Measurements from ENCODE around the gene FGF16.

FGF16 gene

GRCh38 chrX:77431227-77431626 lies 16.0 kb upstream of the FGF16 start:
- H2BK5ac ChIP-seq (ENCODE audit: low read length): no peak overlapping the region
- no peaks in the 10 kb centered on the region for H3K36me3 ChIP-seq (ENCODE audit: control insufficient read depth, insufficient read depth, low read length)
- no peak overlapping the region for H2BK120ac ChIP-seq (ENCODE audit: low read depth, low read length)
- H3K4me2 ChIP-seq (ENCODE audit: low read length): no peak overlapping the region
- DNase-seq: peak; percentile 26
- no peak overlapping the region for H2BK15ac ChIP-seq (replicated peaks; ENCODE audit: low read depth)
- H3K27me3 ChIP-seq (ENCODE audit: insufficient read depth, low read length, poor library complexity): no peaks in the 10 kb centered on the region
- H3K9ac ChIP-seq (ENCODE audit: low read length): no peak overlapping the region
- no peak overlapping the region for H3K18ac ChIP-seq (ENCODE audit: low read length)
- H3K23ac ChIP-seq (ENCODE audit: low read length): no peak overlapping the region
- H3K27ac ChIP-seq (ENCODE audit: low read depth, low read length): no peak overlapping the region
- no peak overlapping the region for H2AK5ac ChIP-seq (ENCODE audit: low read length)
- no peaks in the 10 kb centered on the region for H3K4me1 ChIP-seq (ENCODE audit: control insufficient read depth, low read depth, low read length)
- H3K4ac ChIP-seq (ENCODE audit: low read depth, low read length): no peak overlapping the region
- no peak overlapping the region for H3K4me3 ChIP-seq (ENCODE audit: low read length)
- no CpG with 5 or more reads among the region's 5 CpGs for WGBS (ENCODE audit: extremely low coverage, insufficient coverage, low lambda C conversion rate)
- H3K56ac ChIP-seq (ENCODE audit: low read length): no peak overlapping the region
- H4K5ac ChIP-seq (ENCODE audit: low read length): no peak overlapping the region
- H3K79me2 ChIP-seq (ENCODE audit: control insufficient read depth, insufficient read depth, low read length): no peaks in the 10 kb centered on the region
- no peak overlapping the region for H4K8ac ChIP-seq (ENCODE audit: low read depth, low read length)
- H3K79me1 ChIP-seq (ENCODE audit: low read length): no peaks in the 10 kb centered on the region

DNA sequence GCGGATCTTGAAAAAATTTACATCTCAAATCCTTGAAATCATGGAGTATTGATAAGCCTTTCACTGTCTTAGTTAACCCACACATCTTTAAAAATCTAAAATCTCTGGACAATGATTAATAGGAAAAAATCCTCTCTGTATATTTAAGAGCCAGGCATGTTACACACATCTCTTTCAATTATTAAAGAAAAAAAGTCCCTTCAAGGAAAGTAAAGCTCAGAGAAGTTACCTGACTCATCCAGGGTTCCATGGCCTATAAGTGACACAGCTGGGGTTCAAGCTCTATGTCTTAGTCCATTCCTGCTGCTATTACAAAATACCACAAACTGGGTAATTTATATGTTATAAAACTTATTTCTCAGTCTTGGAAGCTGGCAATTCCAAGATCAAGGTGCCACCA lies 14.2 kb upstream of the FGF16 start:
- no peak overlapping the region for H3K56ac ChIP-seq (ENCODE audit: low read length)

GRCh38 chrX:77434962-77435361 lies 12.2 kb upstream of the FGF16 start:
- Histone ChIP-seq H3K79me2 (ENCODE audit: control insufficient read depth, insufficient read depth, low read length) (no peaks in the 10 kb centered on the region), H4K5ac (ENCODE audit: low read length) (no peak overlapping the region), H2BK5ac (ENCODE audit: low read length) (no peak overlapping the region), H3K4me3 (ENCODE audit: low read length) (no peak overlapping the region), H3K79me1 (ENCODE audit: low read length) (no peaks in the 10 kb centered on the region), H3K23ac (ENCODE audit: low read length) (no peak overlapping the region), H4K8ac (ENCODE audit: low read depth, low read length) (no peak overlapping the region), H2AK5ac (ENCODE audit: low read length) (no peak overlapping the region), H3K27me3 (ENCODE audit: insufficient read depth, low read length, poor library complexity) (no peaks in the 10 kb centered on the region), H3K9ac (ENCODE audit: low read length) (no peak overlapping the region), H2BK120ac (ENCODE audit: low read depth, low read length) (no peak overlapping the region), H3K27ac (ENCODE audit: low read depth, low read length) (no peak overlapping the region), H3K36me3 (ENCODE audit: control insufficient read depth, insufficient read depth, low read length) (no peaks in the 10 kb centered on the region), H2BK15ac (replicated peaks; ENCODE audit: low read depth) (no peak overlapping the region), H3K18ac (ENCODE audit: low read length) (no peak overlapping the region), H3K56ac (ENCODE audit: low read length) (no peak overlapping the region), H3K4me2 (ENCODE audit: low read length) (no peak overlapping the region), H3K4me1 (ENCODE audit: control insufficient read depth, low read depth, low read length) (no peaks in the 10 kb centered on the region), H3K4ac (ENCODE audit: low read depth, low read length) (no peak overlapping the region)
- no peak for DNase-seq
- no CpG with 5 or more reads among the region's 3 CpGs for WGBS (ENCODE audit: extremely low coverage, insufficient coverage, low lambda C conversion rate)

More for the DNA sequence above, 14.2 kb upstream of the FGF16 start:
- Histone ChIP-seq H3K23ac (ENCODE audit: low read length) (no peak overlapping the region), H4K5ac (ENCODE audit: low read length) (no peak overlapping the region), H3K9ac (ENCODE audit: low read length) (no peak overlapping the region), H3K27ac (ENCODE audit: low read depth, low read length) (no peak overlapping the region), H2BK120ac (ENCODE audit: low read depth, low read length) (no peak overlapping the region), H3K79me1 (ENCODE audit: low read length) (no peaks in the 10 kb centered on the region), H3K27me3 (ENCODE audit: insufficient read depth, low read length, poor library complexity) (no peaks in the 10 kb centered on the region), H2BK15ac (replicated peaks; ENCODE audit: low read depth) (no peak overlapping the region), H3K4me3 (ENCODE audit: low read length) (no peak overlapping the region), H2BK5ac (ENCODE audit: low read length) (no peak overlapping the region), H3K36me3 (ENCODE audit: control insufficient read depth, insufficient read depth, low read length) (no peaks in the 10 kb centered on the region), H3K4me1 (ENCODE audit: control insufficient read depth, low read depth, low read length) (no peaks in the 10 kb centered on the region), H2AK5ac (ENCODE audit: low read length) (no peak overlapping the region), H3K4me2 (ENCODE audit: low read length) (no peak overlapping the region), H3K4ac (ENCODE audit: low read depth, low read length) (no peak overlapping the region), H3K18ac (ENCODE audit: low read length) (no peak overlapping the region), H4K8ac (ENCODE audit: low read depth, low read length) (no peak overlapping the region), H3K79me2 (ENCODE audit: control insufficient read depth, insufficient read depth, low read length) (no peaks in the 10 kb centered on the region)
- no peak for DNase-seq
- no CpG with 5 or more reads among the region's 1 CpG for WGBS (ENCODE audit: extremely low coverage, insufficient coverage, low lambda C conversion rate)

GRCh38 chrX:77436271-77436670 lies 10.9 kb upstream of the FGF16 start:
- no peaks in the 10 kb centered on the region for H3K79me1 ChIP-seq (ENCODE audit: low read length)
- H2BK15ac ChIP-seq (replicated peaks; ENCODE audit: low read depth): no peak overlapping the region
- no peak for DNase-seq
- H3K4me2 ChIP-seq (ENCODE audit: low read length): no peak overlapping the region
- no peaks in the 10 kb centered on the region for H3K4me1 ChIP-seq (ENCODE audit: control insufficient read depth, low read depth, low read length)
- H3K4me3 ChIP-seq (ENCODE audit: low read length): no peak overlapping the region
- no peak overlapping the region for H2AK5ac ChIP-seq (ENCODE audit: low read length)
- H3K79me2 ChIP-seq (ENCODE audit: control insufficient read depth, insufficient read depth, low read length): no peaks in the 10 kb centered on the region
- no peak overlapping the region for H4K8ac ChIP-seq (ENCODE audit: low read depth, low read length)
- no peak overlapping the region for H3K18ac ChIP-seq (ENCODE audit: low read length)
- H3K9ac ChIP-seq (ENCODE audit: low read length): no peak overlapping the region
- H3K23ac ChIP-seq (ENCODE audit: low read length): no peak overlapping the region
- H3K4ac ChIP-seq (ENCODE audit: low read depth, low read length): no peak overlapping the region
- no peak overlapping the region for H3K27ac ChIP-seq (ENCODE audit: low read depth, low read length)
- H2BK120ac ChIP-seq (ENCODE audit: low read depth, low read length): no peak overlapping the region
- H3K56ac ChIP-seq (ENCODE audit: low read length): no peak overlapping the region
- H2BK5ac ChIP-seq (ENCODE audit: low read length): no peak overlapping the region
- no peaks in the 10 kb centered on the region for H3K27me3 ChIP-seq (ENCODE audit: insufficient read depth, low read length, poor library complexity)
- H3K36me3 ChIP-seq (ENCODE audit: control insufficient read depth, insufficient read depth, low read length): no peaks in the 10 kb centered on the region
- H4K5ac ChIP-seq (ENCODE audit: low read length): no peak overlapping the region

GRCh38 chrX:77436682-77437081 lies 10.5 kb upstream of the FGF16 start:
- Histone ChIP-seq H4K5ac (ENCODE audit: low read length) (no peak overlapping the region), H3K23ac (ENCODE audit: low read length) (no peak overlapping the region), H3K4ac (ENCODE audit: low read depth, low read length) (no peak overlapping the region), H3K18ac (ENCODE audit: low read length) (no peak overlapping the region), H4K8ac (ENCODE audit: low read depth, low read length) (no peak overlapping the region), H3K4me1 (ENCODE audit: control insufficient read depth, low read depth, low read length) (no peaks in the 10 kb centered on the region), H3K56ac (ENCODE audit: low read length) (no peak overlapping the region), H2BK120ac (ENCODE audit: low read depth, low read length) (no peak overlapping the region), H3K79me2 (ENCODE audit: control insufficient read depth, insufficient read depth, low read length) (no peaks in the 10 kb centered on the region), H3K4me2 (ENCODE audit: low read length) (no peak overlapping the region), H3K9ac (ENCODE audit: low read length) (no peak overlapping the region), H3K36me3 (ENCODE audit: control insufficient read depth, insufficient read depth, low read length) (no peaks in the 10 kb centered on the region), H3K27ac (ENCODE audit: low read depth, low read length) (no peak overlapping the region), H3K4me3 (ENCODE audit: low read length) (no peak overlapping the region), H2AK5ac (ENCODE audit: low read length) (no peak overlapping the region), H3K27me3 (ENCODE audit: insufficient read depth, low read length, poor library complexity) (no peaks in the 10 kb centered on the region), H2BK5ac (ENCODE audit: low read length) (no peak overlapping the region), H3K79me1 (ENCODE audit: low read length) (no peaks in the 10 kb centered on the region), H2BK15ac (replicated peaks; ENCODE audit: low read depth) (no peak overlapping the region)
- WGBS (ENCODE audit: extremely low coverage, insufficient coverage, low lambda C conversion rate): no CpG with 5 or more reads among the region's 1 CpG
- DNase-seq: no peak

DNA sequence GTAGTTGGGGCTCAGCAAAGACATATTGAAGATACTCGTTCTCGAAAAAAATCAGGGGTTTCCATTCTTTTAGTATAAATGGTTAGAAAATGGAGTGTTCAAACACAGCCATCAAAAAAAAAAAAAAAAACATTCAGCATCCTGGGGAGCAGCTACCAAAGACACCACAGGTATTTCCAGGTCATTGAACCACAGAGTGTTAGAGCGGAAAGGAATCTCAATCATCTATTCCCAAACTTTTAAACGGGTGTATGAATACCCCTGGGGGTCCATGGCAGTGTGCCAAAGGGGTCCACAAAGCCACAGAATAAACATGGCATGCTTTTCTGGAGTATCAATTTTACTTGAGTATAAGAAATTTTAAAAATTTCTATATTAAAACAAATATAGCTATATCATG lies 6.9 kb upstream of the FGF16 start:
- H3K27ac ChIP-seq (ENCODE audit: low read depth, low read length): no peak overlapping the region
- H2BK120ac ChIP-seq (ENCODE audit: low read depth, low read length): no peak overlapping the region
- no peak overlapping the region for H4K5ac ChIP-seq (ENCODE audit: low read length)
- no peak overlapping the region for H3K4me2 ChIP-seq (ENCODE audit: low read length)
- no peak overlapping the region for H3K56ac ChIP-seq (ENCODE audit: low read length)
- no peaks in the 10 kb centered on the region for H3K79me1 ChIP-seq (ENCODE audit: low read length)
- no CpG with 5 or more reads among the region's 4 CpGs for WGBS (ENCODE audit: extremely low coverage, insufficient coverage, low lambda C conversion rate)
- no peak overlapping the region for H3K23ac ChIP-seq (ENCODE audit: low read length)
- H3K18ac ChIP-seq (ENCODE audit: low read length): no peak overlapping the region
- H3K4me1 ChIP-seq (ENCODE audit: control insufficient read depth, low read depth, low read length): no peaks in the 10 kb centered on the region
- H2BK5ac ChIP-seq (ENCODE audit: low read length): no peak overlapping the region
- H4K8ac ChIP-seq (ENCODE audit: low read depth, low read length): no peak overlapping the region
- no peak overlapping the region for H3K9ac ChIP-seq (ENCODE audit: low read length)
- H3K4me3 ChIP-seq (ENCODE audit: low read length): no peak overlapping the region
- no peak overlapping the region for H2AK5ac ChIP-seq (ENCODE audit: low read length)
- H3K36me3 ChIP-seq (ENCODE audit: control insufficient read depth, insufficient read depth, low read length): no peaks in the 10 kb centered on the region
- H3K79me2 ChIP-seq (ENCODE audit: control insufficient read depth, insufficient read depth, low read length): no peaks in the 10 kb centered on the region
- H2BK15ac ChIP-seq (replicated peaks; ENCODE audit: low read depth): no peak overlapping the region
- no peak overlapping the region for H3K4ac ChIP-seq (ENCODE audit: low read depth, low read length)
- DNase-seq: no peak
- no peaks in the 10 kb centered on the region for H3K27me3 ChIP-seq (ENCODE audit: insufficient read depth, low read length, poor library complexity)
